HepG2 (cell line): ENCODE results near the gene TUBB2B. TPM values are rescaled to one million over a fixed set of nuclear protein-coding genes. Genes with fewer than 3 reads are reported as not detected.

Experiments used
- ATAC-seq: fragments of 200-7000 bp; cut with Tn5 transposase; 3 replicates; pipeline ENCODE4 v1.9.1; 2020; ENCODE audit warnings: mild to moderate bottlenecking, moderate library complexity
- BruUV-seq: library from RNA; stranded (reverse); fragments of 400-500 nt; replicated peaks from 2 replicates; lab custom pipeline; 2021; lab: Mats Ljungman, UMichigan
- CTCF ChIA-PET: fragments of 300-600 bp; formaldehyde crosslinking; extraction: SDS; loops from one replicate; lab custom pipeline; 2021; ENCODE audit warnings: low total read pairs, inconsistent platforms, low intra/inter-chr PET ratio; lab: Yijun Ruan, JAX
- POLR2A ChIA-PET: fragments of 350-600 bp; sonication (Branson Sonifier 250); formaldehyde crosslinking; loops from one replicate; lab custom pipeline; 2020; ENCODE audit warnings: antibody characterized with exemption, inconsistent platforms; lab: Yijun Ruan, JAX
- DNase-seq: peaks from one replicate; pipeline ENCODE4 v3.0.0-alpha.2; 2015; ENCODE audit warnings: low spot score
- FAIRE-seq: peaks from 3 replicates; lab custom pipeline; 2011; peaks lifted over from hg19 to GRCh38; lab: Jason Lieb, UNC
- H2AFZ ChIP-seq: one replicate; pipeline ENCODE4 v1.6.1; 2011; ENCODE audit warnings: low read length, inconsistent platforms
- H3K27ac ChIP-seq: fragments of 300-600 bp; 3 replicates; pipeline ENCODE4 v1.8.0; 2011; ENCODE audit warnings: mixed run types, mild to moderate bottlenecking, mixed read lengths, low read length, inconsistent platforms; ENCODE audit not compliant: insufficient read depth; ENCODE audit errors: extremely low read length
- H3K27me3 ChIP-seq, 2 experiments: fragments of 200-600 bp in 1 of 2; 2 replicates in 1 of 2; 3 replicates in 1 of 2; pipeline versions ENCODE4 v1.6.0 to v1.8.0; 2011; ENCODE audit warnings: low read length in 2 of 2, mild to moderate bottlenecking in 2 of 2, moderate library complexity in 2 of 2, inconsistent platforms in 1 of 2; ENCODE audit not compliant: insufficient read depth in 2 of 2, control insufficient read depth in 1 of 2
- H3K36me3 ChIP-seq, 2 experiments: fragments of 200-600 bp in 1 of 2; replicated peaks in 1 of 2; 2 replicates in 1 of 2; 3 replicates in 1 of 2; pipeline versions ENCODE4 v1.5.1 to v1.8.0; 2011; ENCODE audit warnings: low read length in 2 of 2, inconsistent platforms in 1 of 2; ENCODE audit not compliant: insufficient read depth in 2 of 2, control insufficient read depth in 1 of 2
- H3K4me1 ChIP-seq: 2 replicates; pipeline ENCODE4 v1.5.1; 2012; ENCODE audit warnings: low read length, inconsistent platforms; ENCODE audit not compliant: insufficient read depth
- H3K4me2 ChIP-seq: 2 replicates; pipeline ENCODE4 v1.6.0; 2011; ENCODE audit warnings: low read depth, low read length, inconsistent platforms
- H3K4me3 ChIP-seq, 3 experiments: fragments of 200-600 bp in 1 of 3; sonication (generic), shearing (Covaris generic) in 1 of 3; replicated peaks in 1 of 3; 2 replicates each; pipeline ENCODE4 v1.5.1; 2011 to 2016; ENCODE audit warnings: low read length in 3 of 3, inconsistent platforms in 2 of 3, low read depth in 2 of 3, mild to moderate bottlenecking in 2 of 3, control low read depth in 1 of 3, mixed read lengths in 1 of 3; ENCODE audit not compliant: insufficient read depth in 1 of 3
- H3K79me2 ChIP-seq: one replicate; pipeline ENCODE4 v1.6.1; 2011; ENCODE audit warnings: low read length, inconsistent platforms; ENCODE audit not compliant: insufficient read depth
- H3K9ac ChIP-seq: 2 replicates; pipeline ENCODE4 v1.6.0; 2011; ENCODE audit warnings: mild to moderate bottlenecking, low read depth, low read length, inconsistent platforms; ENCODE audit not compliant: insufficient read depth
- H3K9me3 ChIP-seq: 2 replicates; pipeline ENCODE4 v1.5.1; 2012; ENCODE audit warnings: mild to moderate bottlenecking, low read length
- H4K20me1 ChIP-seq: 2 replicates; pipeline ENCODE4 v1.6.0; 2011; ENCODE audit warnings: inconsistent platforms, mild to moderate bottlenecking, low read length, moderate library complexity; ENCODE audit not compliant: insufficient read depth
- FOXK2 ChIP-seq: fragments of 450-650 bp; IDR thresholded peaks from 2 replicates; pipeline ENCODE4 v1.6.1; 2016
- FOXO1 ChIP-seq: sonication (generic); formaldehyde crosslinking; IDR thresholded peaks from 2 replicates; pipeline ENCODE4 v1.4.0; 2020; ENCODE audit warnings: missing genetic modification reagents
- NCOA1 ChIP-seq: sonication (generic); formaldehyde crosslinking; IDR thresholded peaks from 2 replicates; pipeline ENCODE4 v1.9.0; 2021; ENCODE audit warnings: missing genetic modification reagents
- NFYB ChIP-seq: sonication (generic); formaldehyde crosslinking; IDR thresholded peaks from 2 replicates; pipeline ENCODE4 v1.4.0; 2020; ENCODE audit warnings: missing genetic modification reagents
- PAXIP1 ChIP-seq: sonication (generic); formaldehyde crosslinking; conservative IDR thresholded peaks from 2 replicates; pipeline ENCODE4 v1.4.0; 2020; ENCODE audit warnings: mild to moderate bottlenecking, missing genetic modification reagents, moderate library complexity
- TBL1XR1 ChIP-seq: fragments of 150-350 bp; IDR thresholded peaks from 2 replicates; pipeline ENCODE4 v1.6.1; 2014; ENCODE audit warnings: borderline replicate concordance, low read length; ENCODE audit not compliant: partially characterized antibody
- THAP7 ChIP-seq: sonication (generic); formaldehyde crosslinking; IDR thresholded peaks from 2 replicates; pipeline ENCODE4 v1.8.1; 2023; ENCODE audit warnings: mild to moderate bottlenecking, missing genetic modification reagents
- ZNF749 ChIP-seq: sonication (generic); formaldehyde crosslinking; IDR thresholded peaks from 2 replicates; pipeline ENCODE4 v1.8.0; 2022; ENCODE audit warnings: mild to moderate bottlenecking, missing genetic modification reagents, moderate library complexity, borderline replicate concordance
- ZNF790 ChIP-seq: sonication (generic); formaldehyde crosslinking; IDR thresholded peaks from 2 replicates; pipeline ENCODE4 v1.8.0; 2022; ENCODE audit warnings: missing genetic modification reagents, mild to moderate bottlenecking, borderline replicate concordance
- WGBS: methylation state at CpG from one replicate; pipeline ENCODE4 v1.1.6; 2017; ENCODE audit warnings: low lambda C conversion rate; 5-methylcytosine and 5-hydroxymethylcytosine counted together
- in situ Hi-C: cut with HindIII; loops from 2 replicates; pipeline ENCODE4 v1.10.0; 2017; ENCODE audit warnings: low pct_unique_long_range_greater_than_20kb; ENCODE audit not compliant: extremely low pct_ligation_motif_present
- intact Hi-C: fragments of 100-400 bp; cut with micrococcal nuclease; formaldehyde crosslinking; loops from one replicate; pipeline ENCODE4 v1.10.0; 2022; ENCODE audit not compliant: unreplicated experiment
- polyA plus RNA-seq, 8 experiments: library from polyadenylated mRNA; depleted of rRNA in 3 of 8; stranded (reverse) in 7 of 8; unstranded in 1 of 8; fragments of >200 nt; fragmentation: Illumina TruSeq in 4 of 8; extraction: Trizol in 4 of 8; gene quantifications; 2 replicates each; pipeline versions ENCODE4 v1.2.1 to v1.2.3, GENCODE V29; 2011 to 2016; ENCODE audit warnings: low read depth in 4 of 8, missing spikeins in 1 of 8, mixed read lengths in 1 of 8; ENCODE audit not compliant: insufficient read depth in 1 of 8
- total RNA-seq, 5 experiments: library from RNA; depleted of rRNA; stranded (reverse); fragments of >200 nt; fragmentation: Illumina TruSeq; extraction: Trizol; gene quantifications; 2 replicates each; pipeline ENCODE4 v1.2.3, GENCODE V29; 2016; ENCODE audit warnings: low read depth in 1 of 5
- TF ChIP-seq, protein P1 (sequence below): sonication (generic); formaldehyde crosslinking; IDR thresholded peaks from 2 replicates; pipeline ENCODE4 v1.4.0; 2020; ENCODE audit warnings: missing genetic modification reagents, borderline replicate concordance
- TF ChIP-seq, protein P2 (sequence below): sonication (generic); formaldehyde crosslinking; IDR thresholded peaks from 2 replicates; pipeline ENCODE4 v1.5.0; 2020; ENCODE audit warnings: missing genetic modification reagents

Gene TUBB2B
- total and polyA plus RNA-seq, 2 of the 13 experiments (the other 11 are each of a cell fraction or from before 2014, with no cell fraction given), result 10.3 to 23.6 TPM

DNA sequence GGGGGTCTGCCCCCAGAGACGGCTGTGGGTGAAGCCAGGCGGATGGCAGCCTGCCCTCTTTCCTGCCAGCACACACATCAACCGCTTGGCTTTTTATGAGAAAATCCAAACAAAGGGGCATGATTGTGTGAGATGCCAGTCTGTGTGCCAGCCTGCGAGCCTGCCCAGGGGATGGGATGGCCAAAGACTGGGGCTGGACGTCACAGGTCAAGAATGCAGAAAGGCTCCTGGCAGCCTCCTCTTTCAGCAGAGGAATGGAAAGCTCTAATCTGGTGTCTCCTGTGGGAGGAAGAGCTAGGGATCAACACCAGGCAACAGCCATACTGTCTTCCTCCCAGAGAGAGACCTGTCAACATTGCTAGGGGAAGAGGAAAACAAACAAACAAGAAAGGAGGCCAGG, 15.8 kb downstream of the TUBB2B start (continued):
- TF ChIP-seq TBL1XR1 (no peak), PAXIP1 (CRISPR knock-in tag) (no peak)
- TF ChIP-seq, all 625 proteins: peak for 0

GRCh38 chr6:3210024-3210610, 17.3 kb downstream of the TUBB2B start:
- ChIA-PET POLR2A (interaction anchor here (1.1 to 1.9 kb wide), 8 partner anchors 14 to 53 kb away, joined by 4 to 15 read pairs (median 8); partner anchors contain the start of genes PSMG4 and TUBB2A), CTCF (no interaction called here)
- intact Hi-C loops (no loop called here), in situ Hi-C loops (no loop called here)
- Histone ChIP-seq H3K79me2 (no peaks in the 10 kb centered on the region), H3K4me2 (peak overlapping the region; percentile 61), H3K9ac (no peak overlapping the region), H3K9me3 (no peaks in the 10 kb centered on the region), H3K4me1 (peaks cover 23% of the 10 kb centered on the region), H3K27me3 (peaks cover 9 to 58% of the 10 kb centered on the region in 2 experiments; a peak in 4 of 5 replicates), H4K20me1 (no peaks in the 10 kb centered on the region), H3K4me3 (no peak overlapping the region; a peak in 1 of 6 replicates), H3K36me3 (no peaks in the 10 kb centered on the region), H3K27ac (no peak overlapping the region), H2AFZ (no peak overlapping the region)
- WGBS, result 27% methylated on average over 9 of the region's 9 CpGs
- ATAC-seq (peak; percentile 20), DNase-seq (no peak), FAIRE-seq (no peak)
- BruUV-seq, result no TSS peak
- TF ChIP-seq NFYB (CRISPR knock-in tag) (no peak), NCOA1 (no peak), FOXK2 (no peak), ZNF790 (CRISPR knock-in tag) (no peak), FOXO1 (CRISPR knock-in tag) (no peak), THAP7 (CRISPR knock-in tag) (no peak), ZNF749 (no peak)
- TF ChIP-seq, protein P1, sequence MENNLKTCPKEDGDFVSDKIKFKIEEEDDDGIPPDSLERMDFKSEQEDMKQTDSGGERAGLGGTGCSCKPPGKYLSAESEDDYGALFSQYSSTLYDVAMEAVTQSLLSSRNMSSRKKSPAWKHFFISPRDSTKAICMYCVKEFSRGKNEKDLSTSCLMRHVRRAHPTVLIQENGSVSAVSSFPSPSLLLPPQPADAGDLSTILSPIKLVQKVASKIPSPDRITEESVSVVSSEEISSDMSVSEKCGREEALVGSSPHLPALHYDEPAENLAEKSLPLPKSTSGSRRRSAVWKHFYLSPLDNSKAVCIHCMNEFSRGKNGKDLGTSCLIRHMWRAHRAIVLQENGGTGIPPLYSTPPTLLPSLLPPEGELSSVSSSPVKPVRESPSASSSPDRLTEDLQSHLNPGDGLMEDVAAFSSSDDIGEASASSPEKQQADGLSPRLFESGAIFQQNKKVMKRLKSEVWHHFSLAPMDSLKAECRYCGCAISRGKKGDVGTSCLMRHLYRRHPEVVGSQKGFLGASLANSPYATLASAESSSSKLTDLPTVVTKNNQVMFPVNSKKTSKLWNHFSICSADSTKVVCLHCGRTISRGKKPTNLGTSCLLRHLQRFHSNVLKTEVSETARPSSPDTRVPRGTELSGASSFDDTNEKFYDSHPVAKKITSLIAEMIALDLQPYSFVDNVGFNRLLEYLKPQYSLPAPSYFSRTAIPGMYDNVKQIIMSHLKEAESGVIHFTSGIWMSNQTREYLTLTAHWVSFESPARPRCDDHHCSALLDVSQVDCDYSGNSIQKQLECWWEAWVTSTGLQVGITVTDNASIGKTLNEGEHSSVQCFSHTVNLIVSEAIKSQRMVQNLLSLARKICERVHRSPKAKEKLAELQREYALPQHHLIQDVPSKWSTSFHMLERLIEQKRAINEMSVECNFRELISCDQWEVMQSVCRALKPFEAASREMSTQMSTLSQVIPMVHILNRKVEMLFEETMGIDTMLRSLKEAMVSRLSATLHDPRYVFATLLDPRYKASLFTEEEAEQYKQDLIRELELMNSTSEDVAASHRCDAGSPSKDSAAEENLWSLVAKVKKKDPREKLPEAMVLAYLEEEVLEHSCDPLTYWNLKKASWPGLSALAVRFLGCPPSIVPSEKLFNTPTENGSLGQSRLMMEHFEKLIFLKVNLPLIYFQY (CRISPR knock-in tag), result no peak
- TF ChIP-seq, protein P2, sequence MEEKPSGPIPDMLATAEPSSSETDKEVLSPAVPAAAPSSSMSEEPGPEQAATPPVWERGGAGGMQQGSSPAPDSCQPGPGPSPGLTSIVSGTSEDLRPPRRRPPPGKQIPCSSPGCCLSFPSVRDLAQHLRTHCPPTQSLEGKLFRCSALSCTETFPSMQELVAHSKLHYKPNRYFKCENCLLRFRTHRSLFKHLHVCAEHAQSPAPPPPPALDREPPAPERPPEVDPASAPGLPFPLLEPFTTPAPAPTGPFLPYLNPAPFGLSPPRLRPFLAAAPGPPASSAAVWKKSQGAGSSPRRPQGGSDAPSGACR, result no peak
